Ectodermal cell (in vitro differentiated cells): ENCODE results near the gene PSME2.
A peak's percentile ranks its signal among the peaks of the same experiment; 100 is the strongest.

ENCODE experiments used
- H3K27ac ChIP-seq: 2 replicates; pipeline ENCODE4 v1.7.0; 2013; ENCODE audit warnings: mild to moderate bottlenecking, low read depth, low read length; ENCODE audit not compliant: insufficient read depth, poor library complexity, severe bottlenecking
- H3K27me3 ChIP-seq: 2 replicates; pipeline ENCODE4 v1.7.0; 2013; ENCODE audit warnings: mild to moderate bottlenecking, low read length; ENCODE audit not compliant: insufficient read depth, control insufficient read depth, poor library complexity, severe bottlenecking
- H3K36me3 ChIP-seq: one replicate; pipeline ENCODE4 v1.7.0; 2013; ENCODE audit warnings: low read length; ENCODE audit not compliant: control insufficient read depth, insufficient read depth
- H3K4me1 ChIP-seq: one replicate; pipeline ENCODE4 v1.7.0; 2013; ENCODE audit warnings: low read length; ENCODE audit not compliant: control insufficient read depth, insufficient read depth
- H3K4me3 ChIP-seq: 2 replicates; pipeline ENCODE4 v1.7.0; 2013; ENCODE audit warnings: low read depth, low read length, control low read depth; ENCODE audit not compliant: insufficient read depth
- H3K9me3 ChIP-seq: 2 replicates; pipeline ENCODE4 v1.7.0; 2013; ENCODE audit warnings: mild to moderate bottlenecking, low read length, moderate library complexity; ENCODE audit not compliant: control insufficient read depth
- WGBS, 2 experiments: methylation state at CpG; one replicate each; pipeline ENCODE4 v1.1.7; 2013; ENCODE audit warnings: missing lambda C conversion rate in 2 of 2; 5-methylcytosine and 5-hydroxymethylcytosine counted together

The PSME2 gene

GRCh38 chr14:24100197-24100981 is 46.0 kb downstream of the PSME2 start:
- H3K36me3 ChIP-seq, result no peaks in the 10 kb centered on the region
- no peak overlapping the region for H3K27ac ChIP-seq
- H3K27me3 ChIP-seq, result no peaks in the 10 kb centered on the region
- H3K9me3 ChIP-seq, result no peaks in the 10 kb centered on the region
- WGBS, 2 experiments, result 87 to 94% methylated on average over 4 of the region's 4 CpGs
- peaks cover 1% of the 10 kb centered on the region for H3K4me1 ChIP-seq
- H3K4me3 ChIP-seq, result no peak overlapping the region

- 90 to 92% methylated on average over 17 of the region's 17 CpGs for WGBS, 2 experiments
These were observed 47.2 kb downstream of the PSME2 start for GRCh38 chr14:24098927-24099813.

GRCh38 chr14:24098229-24098926 is 48.0 kb downstream of the PSME2 start:
- H3K27ac ChIP-seq, result no peak overlapping the region
- H3K27me3 ChIP-seq, result peaks cover 3% of the 10 kb centered on the region
- no peaks in the 10 kb centered on the region for H3K36me3 ChIP-seq
- no peak overlapping the region for H3K4me3 ChIP-seq
- H3K9me3 ChIP-seq, result no peaks in the 10 kb centered on the region
- H3K4me1 ChIP-seq, result peaks cover 8% of the 10 kb centered on the region
- WGBS, 2 experiments, result 95% methylated on average over 16 of the region's 16 CpGs

More at GRCh38 chr14:24098927-24099813, 47.2 kb downstream of the PSME2 start:
- H3K27me3 ChIP-seq, result peaks cover 3% of the 10 kb centered on the region
- no peak overlapping the region for H3K27ac ChIP-seq
- H3K9me3 ChIP-seq, result no peaks in the 10 kb centered on the region
- no peaks in the 10 kb centered on the region for H3K36me3 ChIP-seq
- no peak overlapping the region for H3K4me3 ChIP-seq
- H3K4me1 ChIP-seq, result peaks cover 8% of the 10 kb centered on the region

- no peak overlapping the region for H3K4me3 ChIP-seq
- no peak overlapping the region for H3K27ac ChIP-seq
- H3K27me3 ChIP-seq, result peaks cover 3% of the 10 kb centered on the region
- no peaks in the 10 kb centered on the region for H3K36me3 ChIP-seq
- 94 to 97% methylated on average over 8 of the region's 8 CpGs for WGBS, 2 experiments
- no peaks in the 10 kb centered on the region for H3K9me3 ChIP-seq
- H3K4me1 ChIP-seq, result peaks cover 8% of the 10 kb centered on the region
These were observed 49.7 kb downstream of the PSME2 start for GRCh38 chr14:24096545-24097181.

GRCh38 chr14:24095271-24096068 is 50.9 kb downstream of the PSME2 start:
- WGBS, 2 experiments, result 53 to 55% methylated on average over 12 of the region's 12 CpGs
- Histone ChIP-seq H3K4me3 (peak overlapping the region; percentile 72), H3K9me3 (no peaks in the 10 kb centered on the region), H3K27ac (no peak overlapping the region), H3K36me3 (no peaks in the 10 kb centered on the region), H3K27me3 (peaks cover 3% of the 10 kb centered on the region), H3K4me1 (peaks cover 8% of the 10 kb centered on the region)

GRCh38 chr14:24094841-24095270 is 51.6 kb downstream of the PSME2 start:
- H3K4me3 ChIP-seq, result peak overlapping the region; percentile 72
- H3K27me3 ChIP-seq, result peaks cover 3% of the 10 kb centered on the region
- no peaks in the 10 kb centered on the region for H3K36me3 ChIP-seq
- peaks cover 8% of the 10 kb centered on the region for H3K4me1 ChIP-seq
- H3K27ac ChIP-seq, result no peak overlapping the region
- H3K9me3 ChIP-seq, result no peaks in the 10 kb centered on the region
- WGBS, 2 experiments, result 11 to 12% methylated on average over 14 of the region's 14 CpGs

- peak within 1 kb of the TSS; percentile 72 for H3K4me3 ChIP-seq
- peak within 1 kb of the TSS; percentile 60 for H3K27ac ChIP-seq
- H3K9me3 ChIP-seq, result no peaks in the 10 kb centered on the region
- H3K27me3 ChIP-seq, result peaks cover 3% of the 10 kb centered on the region
- 1% methylated on average over 68 of the region's 68 CpGs for WGBS, 2 experiments
- H3K4me1 ChIP-seq, result peaks cover 8% of the 10 kb centered on the region
- H3K36me3 ChIP-seq, result no peaks in the 10 kb centered on the region
These were observed 52.2 kb downstream of the PSME2 start, which contains the start of gene PCK2 for GRCh38 chr14:24093901-24094840. TSS of gene PCK2 (plus strand) at chr14:24094311. CDS start at chr14:24094406, 95 bp downstream.
